ENCODE results near the gene SNX15. TPM values are rescaled to one million over a fixed set of nuclear protein-coding genes. Genes with fewer than 3 reads are reported as not detected.

The SNX15 gene
- total RNA-seq, 1 donor, result 17.4 TPM

GRCh38 chr11:65043881-65044501 is 16.8 kb downstream of the SNX15 start:
- TF ChIP-seq CTCF (IDR thresholded peaks at IDR 0.05; ENCODE audit: insufficient read depth, low read length), result no peak
- DNase-seq (ENCODE audit: low read depth), result peak; percentile 66

DNA sequence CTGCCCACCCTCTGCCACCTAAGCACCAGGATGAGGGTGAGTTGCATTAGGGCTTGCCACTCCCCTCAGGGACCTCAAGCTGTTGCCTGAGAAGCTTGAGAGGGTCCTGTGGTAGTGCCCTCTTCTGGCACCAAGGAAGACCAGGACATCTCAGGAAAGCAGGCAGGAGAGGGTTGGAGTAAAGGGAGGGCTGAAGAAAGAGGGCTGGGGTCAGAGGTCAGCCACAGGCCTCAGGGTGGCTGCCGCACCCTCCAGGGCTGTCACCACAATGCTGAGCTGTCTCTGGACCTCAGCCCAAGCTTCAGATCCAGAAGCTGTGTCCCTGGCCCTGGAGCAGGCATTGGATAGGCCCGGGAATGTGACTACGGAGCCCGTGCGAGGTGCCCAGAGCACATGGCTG is 17.8 kb downstream of the SNX15 start:
- no peak for DNase-seq (ENCODE audit: low read depth)
- H3K4me3 ChIP-seq (ENCODE audit: low read depth, low read length), result no peak overlapping the region
- TF ChIP-seq CTCF (IDR thresholded peaks at IDR 0.05; ENCODE audit: insufficient read depth, low read length), result no peak

More at GRCh38 chr11:65043881-65044501, 16.8 kb downstream of the SNX15 start:
- no peak overlapping the region for H3K4me3 ChIP-seq (ENCODE audit: low read depth, low read length)

GRCh38 chr11:65045728-65046127 is 18.5 kb downstream of the SNX15 start:
- TF ChIP-seq CTCF (IDR thresholded peaks at IDR 0.05; ENCODE audit: insufficient read depth, low read length), result no peak
- no peak for DNase-seq (ENCODE audit: low read depth)

DNA sequence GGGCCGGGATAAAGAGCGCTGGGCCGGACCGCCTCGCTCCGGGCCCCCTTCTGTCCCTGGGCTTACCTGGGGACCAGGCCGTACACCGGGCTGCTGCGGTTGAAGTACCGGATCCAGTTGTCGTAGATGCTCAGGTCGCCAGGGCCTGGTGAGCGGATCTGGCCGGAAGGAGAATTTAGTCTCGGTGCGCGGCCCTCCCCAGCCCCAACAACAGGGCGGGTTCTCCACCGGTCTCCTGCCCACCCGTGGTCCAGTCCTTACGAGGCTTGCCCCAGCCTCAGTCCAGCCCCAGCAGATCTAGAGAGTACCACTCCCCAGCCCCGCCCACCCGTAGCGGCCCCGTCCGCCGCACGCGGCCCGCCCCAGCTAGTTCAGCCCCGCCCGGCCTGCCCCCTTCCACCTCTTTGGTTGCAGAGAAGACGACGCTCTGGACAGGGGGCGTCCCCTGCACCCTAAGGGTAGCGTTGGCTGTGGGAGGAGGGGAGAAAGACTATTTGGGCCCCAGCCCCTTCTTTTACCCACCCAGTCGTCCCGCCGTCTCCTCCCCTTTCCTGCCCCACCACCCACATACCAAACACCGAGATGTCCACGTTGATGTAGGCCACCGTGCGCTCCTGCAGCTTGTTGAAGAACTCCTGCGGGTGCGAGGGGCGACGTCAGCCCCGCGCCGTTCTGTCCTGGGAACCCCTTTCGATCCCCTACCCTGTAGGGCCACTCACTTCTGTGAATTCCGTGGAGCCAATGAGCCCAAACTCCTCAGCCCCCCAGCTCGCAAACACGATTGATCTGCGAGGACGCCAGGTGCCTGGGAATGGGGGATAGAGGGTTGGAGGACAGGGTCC is 20.6 kb downstream of the SNX15 start:
- no peak for TF ChIP-seq CTCF (IDR thresholded peaks at IDR 0.05; ENCODE audit: insufficient read depth, low read length)
- no peak for DNase-seq (ENCODE audit: low read depth)
- peak overlapping the region; percentile 65 for H3K4me3 ChIP-seq (ENCODE audit: low read depth, low read length)

More at GRCh38 chr11:65045728-65046127, 18.5 kb downstream of the SNX15 start:
- no peak overlapping the region for H3K4me3 ChIP-seq (ENCODE audit: low read depth, low read length)

DNA sequence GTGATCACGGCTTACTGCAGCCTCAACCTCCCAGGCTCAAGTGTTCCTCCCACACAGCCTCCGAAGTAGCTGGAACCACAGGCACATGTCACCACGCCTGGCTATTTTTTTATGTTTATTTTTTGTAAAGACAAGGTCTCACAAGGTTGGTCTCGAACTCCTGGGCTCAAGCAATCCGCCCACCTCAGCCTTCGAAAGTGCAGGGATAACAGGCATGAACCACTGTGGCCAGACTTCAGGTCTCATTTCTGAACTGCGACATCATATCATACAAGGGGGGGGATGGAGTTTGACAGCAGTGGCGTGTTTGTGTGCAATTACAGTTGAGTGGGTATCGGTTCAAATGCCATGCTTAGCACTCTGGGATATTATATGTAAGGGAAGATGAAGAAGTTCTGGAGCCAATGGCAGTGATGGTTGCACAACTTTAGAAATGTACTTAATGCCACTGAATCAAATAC is 24.2 kb downstream of the SNX15 start:
- H3K4me3 ChIP-seq (ENCODE audit: low read depth, low read length), result no peak overlapping the region
- no peak for DNase-seq (ENCODE audit: low read depth)
- TF ChIP-seq CTCF (IDR thresholded peaks at IDR 0.05; ENCODE audit: insufficient read depth, low read length), result no peak

DNA sequence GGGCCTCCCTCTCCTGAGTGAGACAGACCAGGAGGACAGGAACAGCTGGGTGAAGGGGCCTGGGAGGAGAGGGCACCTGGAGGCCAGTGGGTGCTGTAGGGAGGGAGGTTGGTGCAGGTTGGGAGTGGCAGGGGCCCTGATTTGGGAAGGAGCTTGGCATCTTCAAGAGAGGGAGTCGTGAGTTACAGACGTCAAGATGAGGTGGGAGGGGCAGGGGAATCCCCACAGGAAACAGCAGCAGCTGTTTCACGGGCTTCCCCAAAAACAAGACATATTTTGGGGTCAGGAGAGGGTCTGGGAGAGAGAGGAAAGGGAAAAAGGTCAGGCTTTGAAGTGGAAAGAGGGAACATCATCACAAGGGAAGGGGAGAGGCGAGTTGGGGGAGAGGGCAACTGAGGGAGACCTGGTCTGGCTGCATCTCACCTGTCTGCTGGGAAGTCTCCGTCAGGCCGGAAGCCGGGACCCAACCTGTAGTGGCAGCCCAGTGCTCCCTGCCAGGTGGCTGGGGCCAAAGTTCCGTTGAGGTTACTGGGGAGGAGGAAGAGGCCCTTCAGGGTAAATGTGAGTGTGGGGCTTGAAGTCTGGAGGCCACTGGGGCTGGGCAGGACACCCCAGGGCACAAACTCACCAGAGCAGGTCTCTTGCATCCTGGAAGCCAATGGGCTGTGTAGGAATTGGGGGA is 26.7 kb downstream of the SNX15 start:
- no peak for TF ChIP-seq CTCF (IDR thresholded peaks at IDR 0.05; ENCODE audit: insufficient read depth, low read length)
- no peak for DNase-seq (ENCODE audit: low read depth)
- H3K4me3 ChIP-seq (ENCODE audit: low read depth, low read length), result no peak overlapping the region
